ENCODE data around the gene RBFOX2.

DNA sequence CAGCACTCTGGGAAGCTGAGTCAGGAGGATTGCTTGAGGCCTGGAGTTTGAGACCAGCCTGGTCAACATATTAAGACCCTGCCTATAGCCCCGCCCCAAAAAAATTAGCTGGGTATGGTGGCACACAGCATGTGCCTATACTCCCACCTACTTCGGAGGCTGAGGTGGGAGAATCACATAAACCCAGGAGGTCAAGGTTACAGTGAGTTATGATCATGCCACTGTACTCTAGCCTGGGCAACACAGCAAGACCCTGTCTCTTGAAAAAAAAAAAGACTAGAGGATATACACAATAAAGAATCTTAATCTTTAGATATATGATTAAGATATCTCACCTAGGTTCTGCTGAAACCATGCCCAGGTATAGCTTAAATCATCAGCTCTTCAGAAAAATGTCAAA, 174.3 kb downstream of the RBFOX2 start:
- TF ChIP-seq, protein P1, sequence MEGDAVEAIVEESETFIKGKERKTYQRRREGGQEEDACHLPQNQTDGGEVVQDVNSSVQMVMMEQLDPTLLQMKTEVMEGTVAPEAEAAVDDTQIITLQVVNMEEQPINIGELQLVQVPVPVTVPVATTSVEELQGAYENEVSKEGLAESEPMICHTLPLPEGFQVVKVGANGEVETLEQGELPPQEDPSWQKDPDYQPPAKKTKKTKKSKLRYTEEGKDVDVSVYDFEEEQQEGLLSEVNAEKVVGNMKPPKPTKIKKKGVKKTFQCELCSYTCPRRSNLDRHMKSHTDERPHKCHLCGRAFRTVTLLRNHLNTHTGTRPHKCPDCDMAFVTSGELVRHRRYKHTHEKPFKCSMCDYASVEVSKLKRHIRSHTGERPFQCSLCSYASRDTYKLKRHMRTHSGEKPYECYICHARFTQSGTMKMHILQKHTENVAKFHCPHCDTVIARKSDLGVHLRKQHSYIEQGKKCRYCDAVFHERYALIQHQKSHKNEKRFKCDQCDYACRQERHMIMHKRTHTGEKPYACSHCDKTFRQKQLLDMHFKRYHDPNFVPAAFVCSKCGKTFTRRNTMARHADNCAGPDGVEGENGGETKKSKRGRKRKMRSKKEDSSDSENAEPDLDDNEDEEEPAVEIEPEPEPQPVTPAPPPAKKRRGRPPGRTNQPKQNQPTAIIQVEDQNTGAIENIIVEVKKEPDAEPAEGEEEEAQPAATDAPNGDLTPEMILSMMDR (conservative IDR thresholded peaks at IDR 0.05; ENCODE audit: low read depth in 2 of 2), result no peak
- TF ChIP-seq EZH2phosphoT487 (IDR thresholded peaks at IDR 0.05; ENCODE audit: unreplicated experiment), result no peak
- no peak for TF ChIP-seq EZH2 (IDR thresholded peaks at IDR 0.05; ENCODE audit: low read depth, unreplicated experiment)
- TF ChIP-seq CREB1 (CRISPR knock-in tag; IDR thresholded peaks at IDR 0.05; ENCODE audit: low read depth), result no peak
- TF ChIP-seq NANOG (IDR thresholded peaks at IDR 0.05; ENCODE audit: borderline replicate concordance), result no peak
- TF ChIP-seq, protein P2, sequence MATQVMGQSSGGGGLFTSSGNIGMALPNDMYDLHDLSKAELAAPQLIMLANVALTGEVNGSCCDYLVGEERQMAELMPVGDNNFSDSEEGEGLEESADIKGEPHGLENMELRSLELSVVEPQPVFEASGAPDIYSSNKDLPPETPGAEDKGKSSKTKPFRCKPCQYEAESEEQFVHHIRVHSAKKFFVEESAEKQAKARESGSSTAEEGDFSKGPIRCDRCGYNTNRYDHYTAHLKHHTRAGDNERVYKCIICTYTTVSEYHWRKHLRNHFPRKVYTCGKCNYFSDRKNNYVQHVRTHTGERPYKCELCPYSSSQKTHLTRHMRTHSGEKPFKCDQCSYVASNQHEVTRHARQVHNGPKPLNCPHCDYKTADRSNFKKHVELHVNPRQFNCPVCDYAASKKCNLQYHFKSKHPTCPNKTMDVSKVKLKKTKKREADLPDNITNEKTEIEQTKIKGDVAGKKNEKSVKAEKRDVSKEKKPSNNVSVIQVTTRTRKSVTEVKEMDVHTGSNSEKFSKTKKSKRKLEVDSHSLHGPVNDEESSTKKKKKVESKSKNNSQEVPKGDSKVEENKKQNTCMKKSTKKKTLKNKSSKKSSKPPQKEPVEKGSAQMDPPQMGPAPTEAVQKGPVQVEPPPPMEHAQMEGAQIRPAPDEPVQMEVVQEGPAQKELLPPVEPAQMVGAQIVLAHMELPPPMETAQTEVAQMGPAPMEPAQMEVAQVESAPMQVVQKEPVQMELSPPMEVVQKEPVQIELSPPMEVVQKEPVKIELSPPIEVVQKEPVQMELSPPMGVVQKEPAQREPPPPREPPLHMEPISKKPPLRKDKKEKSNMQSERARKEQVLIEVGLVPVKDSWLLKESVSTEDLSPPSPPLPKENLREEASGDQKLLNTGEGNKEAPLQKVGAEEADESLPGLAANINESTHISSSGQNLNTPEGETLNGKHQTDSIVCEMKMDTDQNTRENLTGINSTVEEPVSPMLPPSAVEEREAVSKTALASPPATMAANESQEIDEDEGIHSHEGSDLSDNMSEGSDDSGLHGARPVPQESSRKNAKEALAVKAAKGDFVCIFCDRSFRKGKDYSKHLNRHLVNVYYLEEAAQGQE (IDR thresholded peaks at IDR 0.05; ENCODE audit: unreplicated experiment), result no peak
- TF ChIP-seq POLR2AphosphoS5 (IDR thresholded peaks at IDR 0.05; ENCODE audit: low read depth), result no peak
- no peak for TF ChIP-seq JUNB (IDR thresholded peaks at IDR 0.05; ENCODE audit: unreplicated experiment)
- TF ChIP-seq, protein P3, sequence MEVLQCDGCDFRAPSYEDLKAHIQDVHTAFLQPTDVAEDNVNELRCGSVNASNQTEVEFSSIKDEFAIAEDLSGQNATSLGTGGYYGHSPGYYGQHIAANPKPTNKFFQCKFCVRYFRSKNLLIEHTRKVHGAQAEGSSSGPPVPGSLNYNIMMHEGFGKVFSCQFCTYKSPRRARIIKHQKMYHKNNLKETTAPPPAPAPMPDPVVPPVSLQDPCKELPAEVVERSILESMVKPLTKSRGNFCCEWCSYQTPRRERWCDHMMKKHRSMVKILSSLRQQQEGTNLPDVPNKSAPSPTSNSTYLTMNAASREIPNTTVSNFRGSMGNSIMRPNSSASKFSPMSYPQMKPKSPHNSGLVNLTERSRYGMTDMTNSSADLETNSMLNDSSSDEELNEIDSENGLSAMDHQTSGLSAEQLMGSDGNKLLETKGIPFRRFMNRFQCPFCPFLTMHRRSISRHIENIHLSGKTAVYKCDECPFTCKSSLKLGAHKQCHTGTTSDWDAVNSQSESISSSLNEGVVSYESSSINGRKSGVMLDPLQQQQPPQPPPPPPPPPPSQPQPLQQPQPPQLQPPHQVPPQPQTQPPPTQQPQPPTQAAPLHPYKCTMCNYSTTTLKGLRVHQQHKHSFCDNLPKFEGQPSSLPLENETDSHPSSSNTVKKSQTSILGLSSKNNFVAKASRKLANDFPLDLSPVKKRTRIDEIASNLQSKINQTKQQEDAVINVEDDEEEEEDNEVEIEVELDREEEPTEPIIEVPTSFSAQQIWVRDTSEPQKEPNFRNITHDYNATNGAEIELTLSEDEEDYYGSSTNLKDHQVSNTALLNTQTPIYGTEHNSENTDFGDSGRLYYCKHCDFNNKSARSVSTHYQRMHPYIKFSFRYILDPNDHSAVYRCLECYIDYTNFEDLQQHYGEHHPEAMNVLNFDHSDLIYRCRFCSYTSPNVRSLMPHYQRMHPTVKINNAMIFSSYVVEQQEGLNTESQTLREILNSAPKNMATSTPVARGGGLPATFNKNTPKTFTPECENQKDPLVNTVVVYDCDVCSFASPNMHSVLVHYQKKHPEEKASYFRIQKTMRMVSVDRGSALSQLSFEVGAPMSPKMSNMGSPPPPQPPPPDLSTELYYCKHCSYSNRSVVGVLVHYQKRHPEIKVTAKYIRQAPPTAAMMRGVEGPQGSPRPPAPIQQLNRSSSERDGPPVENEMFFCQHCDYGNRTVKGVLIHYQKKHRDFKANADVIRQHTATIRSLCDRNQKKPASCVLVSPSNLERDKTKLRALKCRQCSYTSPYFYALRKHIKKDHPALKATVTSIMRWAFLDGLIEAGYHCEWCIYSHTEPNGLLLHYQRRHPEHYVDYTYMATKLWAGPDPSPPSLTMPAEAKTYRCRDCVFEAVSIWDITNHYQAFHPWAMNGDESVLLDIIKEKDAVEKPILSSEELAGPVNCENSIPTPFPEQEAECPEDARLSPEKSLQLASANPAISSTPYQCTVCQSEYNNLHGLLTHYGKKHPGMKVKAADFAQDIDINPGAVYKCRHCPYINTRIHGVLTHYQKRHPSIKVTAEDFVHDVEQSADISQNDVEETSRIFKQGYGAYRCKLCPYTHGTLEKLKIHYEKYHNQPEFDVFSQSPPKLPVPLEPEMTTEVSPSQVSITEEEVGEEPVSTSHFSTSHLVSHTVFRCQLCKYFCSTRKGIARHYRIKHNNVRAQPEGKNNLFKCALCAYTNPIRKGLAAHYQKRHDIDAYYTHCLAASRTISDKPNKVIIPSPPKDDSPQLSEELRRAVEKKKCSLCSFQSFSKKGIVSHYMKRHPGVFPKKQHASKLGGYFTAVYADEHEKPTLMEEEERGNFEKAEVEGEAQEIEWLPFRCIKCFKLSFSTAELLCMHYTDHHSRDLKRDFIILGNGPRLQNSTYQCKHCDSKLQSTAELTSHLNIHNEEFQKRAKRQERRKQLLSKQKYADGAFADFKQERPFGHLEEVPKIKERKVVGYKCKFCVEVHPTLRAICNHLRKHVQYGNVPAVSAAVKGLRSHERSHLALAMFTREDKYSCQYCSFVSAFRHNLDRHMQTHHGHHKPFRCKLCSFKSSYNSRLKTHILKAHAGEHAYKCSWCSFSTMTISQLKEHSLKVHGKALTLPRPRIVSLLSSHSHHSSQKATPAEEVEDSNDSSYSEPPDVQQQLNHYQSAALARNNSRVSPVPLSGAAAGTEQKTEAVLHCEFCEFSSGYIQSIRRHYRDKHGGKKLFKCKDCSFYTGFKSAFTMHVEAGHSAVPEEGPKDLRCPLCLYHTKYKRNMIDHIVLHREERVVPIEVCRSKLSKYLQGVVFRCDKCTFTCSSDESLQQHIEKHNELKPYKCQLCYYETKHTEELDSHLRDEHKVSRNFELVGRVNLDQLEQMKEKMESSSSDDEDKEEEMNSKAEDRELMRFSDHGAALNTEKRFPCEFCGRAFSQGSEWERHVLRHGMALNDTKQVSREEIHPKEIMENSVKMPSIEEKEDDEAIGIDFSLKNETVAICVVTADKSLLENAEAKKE (CRISPR knock-in tag; IDR thresholded peaks at IDR 0.05), result no peak

Data from GM23338 (cell line).